ENCODE measurements around the gene PWWP3B.

GRCh38 chrX:106201502-106202178 lies 33.5 kb downstream of the PWWP3B start:
- no peak for TF ChIP-seq RAD21 (IDR thresholded peaks at IDR 0.05; ENCODE audit: low read depth)
- no peak for TF ChIP-seq USF1 (IDR thresholded peaks at IDR 0.05)
- no peak for TF ChIP-seq REST (IDR thresholded peaks at IDR 0.05; ENCODE audit: low read depth)
- TF ChIP-seq TAF1 (IDR thresholded peaks at IDR 0.05; ENCODE audit: low read depth): no peak

Measured in Ishikawa (cell line).